Adrenal gland (tissue), 12 donors: ENCODE results near the gene FDXACB1. TPM values are rescaled to one million over a fixed set of nuclear protein-coding genes. Genes with fewer than 3 reads are reported as not detected.
A peak's percentile ranks its signal among the peaks of the same experiment; 100 is the strongest.

Source experiments
- DNase-seq, 7 donors: peaks; one replicate each; pipeline ENCODE4 v3.0.0-alpha.2; 2019 to 2020
- H3K27ac ChIP-seq, 5 donors: fragments of 200-600 bp; sonication (generic) in 4 of 5; 1 replicate in 3 of 5; 2 replicates in 2 of 5; pipeline versions ENCODE4 v1.5.1 to v1.8.0; 2016 to 2020; ENCODE audit warnings: mild to moderate bottlenecking in 1 of 5
- H3K27me3 ChIP-seq: fragments of 200-600 bp; 2 replicates; pipeline ENCODE4 v1.8.0; 2021
- H3K36me3 ChIP-seq, 2 donors: fragments of 200-600 bp; replicated peaks in 1 of 2; 1 replicate in 1 of 2; 2 replicates in 1 of 2; pipeline versions ENCODE4 v1.5.1 to v1.8.0; 2018 to 2022
- H3K4me1 ChIP-seq, 2 donors: fragments of 200-600 bp; replicated peaks in 1 of 2; 1 replicate in 1 of 2; 2 replicates in 1 of 2; pipeline versions ENCODE4 v1.5.1 to v1.8.0; 2018 to 2021
- H3K4me3 ChIP-seq, 4 donors: fragments of 200-600 bp; sonication (generic) in 3 of 4; one replicate each; pipeline ENCODE4 v1.5.1; 2016 to 2018
- H3K9me3 ChIP-seq, 3 donors: fragments of 200-600 bp; sonication (generic) in 1 of 3; replicated peaks in 1 of 3; 1 replicate in 2 of 3; 2 replicates in 1 of 3; pipeline versions ENCODE4 v1.5.1 to v1.8.0; 2016 to 2021
- CTCF ChIP-seq, 6 experiments: fragments of 450-650 bp in 4 of 6; fragments of 200-600 bp in 2 of 6; sonication (generic) in 1 of 6; IDR thresholded peaks; 1 replicate in 5 of 6; 2 replicates in 1 of 6; pipeline versions ENCODE4 v1.5.1 to v1.8.0; 2016 to 2021; ENCODE audit warnings: antibody characterized with exemption in 6 of 6, mild to moderate bottlenecking in 2 of 6, moderate library complexity in 1 of 6
- POLR2A ChIP-seq, 2 donors: fragments of 450-650 bp; IDR thresholded peaks; one replicate each; pipeline ENCODE4 v1.6.1; 2017; ENCODE audit warnings: antibody characterized with exemption in 2 of 2, mild to moderate bottlenecking in 2 of 2, moderate library complexity in 1 of 2
- WGBS, 4 donors: extraction: QIAGEN DNeasy Blood & Tissue Kit in 2 of 4; methylation state at CpG; one replicate each; pipeline versions ENCODE4 v1.1.5 to v1.1.7; 2013 to 2017; 5-methylcytosine and 5-hydroxymethylcytosine counted together
- intact Hi-C, 2 donors: fragments of 100-400 bp; cut with DNase I; formaldehyde crosslinking; loops; one replicate each; pipeline versions ENCODE4 v1.14.1 to v1.15.0; 2022 to 2023
- polyA plus RNA-seq, 3 donors: library from polyadenylated mRNA; stranded (reverse); fragments of 200-250 nt in 2 of 3; fragments of 350-450 nt in 1 of 3; fragmentation: Illumina TruSeq in 1 of 3; extraction: RNeasy Lipid Tissue Mini Kit (QIAGEN cat#74804) in 1 of 3; gene quantifications; one replicate each; pipeline ENCODE4 v1.2.3, GENCODE V29; 2013 to 2014
- total RNA-seq, 9 donors: library from RNA; depleted of rRNA in 4 of 9; stranded (reverse); fragments of >200 nt in 4 of 9; fragments of 120-200 nt in 1 of 9; fragmentation: NEBNext Ultra II Directional in 1 of 9; extraction: Animal tissue kit (Norgen Biotek cat#: 25700) in 1 of 9; gene quantifications; one replicate each; pipeline versions ENCODE4 v1.1.0 to v1.2.4, GENCODE V29; 2013 to 2023
- donor health status: healthy with polysubstance abuse.
- donor health status: Bipolar disorder and iron deficiency.
- donor health status: DM: yes; HTN: yes; CAD: no.
- donor health status: DM: no; HTN: no; CAD: no.
- donor health status: DM: no; HTN: no; CAD: no.
- donor health status: DM: yes; HTN: yes; CAD: no.

FDXACB1 gene
- total and polyA plus RNA-seq, 12 donors, result 2.3 to 6.3 (median 3.7) TPM

- DNase-seq, result no peak
- Histone ChIP-seq H3K4me3 (no peak overlapping the region), H3K9me3 (no peaks in the 10 kb centered on the region), H3K4me1 (peaks cover 0 to 12% of the 10 kb centered on the region in 2 donors), H3K27me3 (no peaks in the 10 kb centered on the region), H3K36me3 (peaks cover 0 to 22% of the 10 kb centered on the region in 2 donors), H3K27ac (no peak overlapping the region)
- intact Hi-C loops, result loop anchor here in 1 of 2 donors (10.0 kb wide), 1 partner anchor 63 kb away; no protein-coding TSS in a partner anchor
- no peak for TF ChIP-seq CTCF (IDR thresholded peaks at IDR 0.05)
- no peak for TF ChIP-seq POLR2A (IDR thresholded peaks at IDR 0.05)
- WGBS, 4 donors, result 69 to 94% (median 92%) methylated on average over 5 of the region's 5 CpGs
Observed at GRCh38 chr11:111838054-111838453, 40.9 kb downstream of the FDXACB1 start.

- WGBS, 4 donors, result 92 to 96% (median 94%) methylated on average over 5 of the region's 5 CpGs
- Histone ChIP-seq H3K4me1 (peaks cover 0 to 12% of the 10 kb centered on the region in 2 donors), H3K27ac (no peak overlapping the region), H3K27me3 (no peaks in the 10 kb centered on the region), H3K9me3 (no peaks in the 10 kb centered on the region), H3K36me3 (peaks cover 0 to 22% of the 10 kb centered on the region in 2 donors), H3K4me3 (no peak overlapping the region)
- intact Hi-C loops, result loop anchor here in 1 of 2 donors (10.0 kb wide), 1 partner anchor 63 kb away; no protein-coding TSS in a partner anchor
- TF ChIP-seq CTCF (IDR thresholded peaks at IDR 0.05) (no peak), POLR2A (IDR thresholded peaks at IDR 0.05) (no peak)
- no peak for DNase-seq
Observed at GRCh38 chr11:111837366-111837891, 41.5 kb downstream of the FDXACB1 start.

- peaks cover 0 to 22% of the 10 kb centered on the region in 2 donors for H3K36me3 ChIP-seq
- no peak for DNase-seq
- H3K27me3 ChIP-seq, result no peaks in the 10 kb centered on the region
- no peaks in the 10 kb centered on the region for H3K9me3 ChIP-seq
- intact Hi-C loops, result loop anchor here in 1 of 2 donors (10.0 kb wide), 1 partner anchor 62 kb away; no protein-coding TSS in a partner anchor
- H3K4me1 ChIP-seq, result peaks cover 0 to 12% of the 10 kb centered on the region in 2 donors
- H3K27ac ChIP-seq, result no peak overlapping the region
- TF ChIP-seq POLR2A (IDR thresholded peaks at IDR 0.05), result no peak
- no peak for TF ChIP-seq CTCF (IDR thresholded peaks at IDR 0.05)
- no peak overlapping the region for H3K4me3 ChIP-seq
- 75 to 84% (median 81%) methylated on average over 1 of the region's 1 CpG for WGBS, 4 donors
Observed at GRCh38 chr11:111836721-111837120, 42.2 kb downstream of the FDXACB1 start.

- WGBS, 4 donors, result 40 to 76% (median 75%) methylated on average over 1 of the region's 1 CpG
- peak overlapping the region in 1 of 5 donors; percentile 46 for H3K27ac ChIP-seq
Observed at GRCh38 chr11:111836162-111836561, 42.8 kb downstream of the FDXACB1 start.

More at GRCh38 chr11:111836162-111836561, 42.8 kb downstream of the FDXACB1 start:
- Histone ChIP-seq H3K4me1 (peaks cover 0 to 11% of the 10 kb centered on the region in 2 donors), H3K27me3 (no peaks in the 10 kb centered on the region), H3K36me3 (peaks cover 0 to 22% of the 10 kb centered on the region in 2 donors), H3K4me3 (no peak overlapping the region), H3K9me3 (no peaks in the 10 kb centered on the region)
- no peak for DNase-seq
- TF ChIP-seq POLR2A (IDR thresholded peaks at IDR 0.05) (no peak), CTCF (IDR thresholded peaks at IDR 0.05) (no peak)
- intact Hi-C loops, result loop anchor here in 1 of 2 donors (10.0 kb wide), 1 partner anchor 61 kb away; no protein-coding TSS in a partner anchor
